Caco-2 (cell line): ENCODE measurements around the gene CREBL2. TPM values are rescaled to one million over a fixed set of nuclear protein-coding genes. Genes with fewer than 3 reads are reported as not detected.

ENCODE experiments used
- BruUV-seq: library from RNA; stranded (reverse); fragments of 400-500 nt; replicated peaks from 2 replicates; lab custom pipeline; 2021; lab: Mats Ljungman, UMichigan
- CTCF ChIA-PET: fragments of 300-600 bp; sonication (Branson Sonifier 250); formaldehyde crosslinking; loops from one replicate; lab custom pipeline; 2022; ENCODE audit warnings: antibody characterized with exemption; lab: Charles Lee
- POLR2A ChIA-PET: fragments of 300-600 bp; sonication (Branson Sonifier 250); formaldehyde crosslinking; loops from one replicate; lab custom pipeline; 2022; ENCODE audit warnings: antibody characterized with exemption; lab: Charles Lee
- DNase-seq, 2 experiments: peaks; one replicate each; pipeline versions ENCODE4 v3.0.0 to v3.0.0-alpha.2; 2020 to 2022
- H3K27me3 ChIP-seq: replicated peaks from 2 replicates; pipeline ENCODE4 v1.6.0; 2011; ENCODE audit warnings: low read length; ENCODE audit not compliant: control insufficient read depth, insufficient read depth
- H3K36me3 ChIP-seq: 2 replicates; pipeline ENCODE4 v1.5.1; 2011; ENCODE audit warnings: low read length; ENCODE audit not compliant: control insufficient read depth, insufficient read depth
- H3K4me1 ChIP-seq: fragments of 250-450 bp; sonication (Bioruptor Pico); 2 replicates; pipeline ENCODE4 v1.5.1; 2020; ENCODE audit warnings: mild to moderate bottlenecking
- H3K4me3 ChIP-seq: 2 replicates; pipeline ENCODE4 v1.5.1; 2011; ENCODE audit warnings: low read depth, mild to moderate bottlenecking, control low read depth, low read length
- H3K9me3 ChIP-seq: fragments of 250-450 bp; sonication (Bioruptor Pico); 2 replicates; pipeline ENCODE4 v1.5.1; 2020; ENCODE audit warnings: mild to moderate bottlenecking, moderate library complexity
- H3K27ac Mint-ChIP-seq: one replicate; pipeline ENCODE4 v1.8.0; 2022; ENCODE audit warnings: mixed read lengths; ENCODE audit not compliant: unreplicated experiment
- H3K27me3 Mint-ChIP-seq: one replicate; pipeline ENCODE4 v1.8.0; 2022; ENCODE audit warnings: mixed read lengths; ENCODE audit not compliant: insufficient read depth, unreplicated experiment
- H3K36me3 Mint-ChIP-seq: one replicate; pipeline ENCODE4 v1.8.0; 2022; ENCODE audit warnings: mild to moderate bottlenecking, mixed read lengths; ENCODE audit not compliant: insufficient read depth, unreplicated experiment
- H3K4me1 Mint-ChIP-seq: one replicate; pipeline ENCODE4 v1.8.0; 2022; ENCODE audit warnings: low read depth, mixed read lengths; ENCODE audit not compliant: unreplicated experiment
- H3K4me3 Mint-ChIP-seq: one replicate; pipeline ENCODE4 v1.8.0; 2022; ENCODE audit warnings: mild to moderate bottlenecking, moderate library complexity, mixed read lengths; ENCODE audit not compliant: unreplicated experiment
- H3K9me3 Mint-ChIP-seq: one replicate; pipeline ENCODE4 v1.8.0; 2022; ENCODE audit warnings: mixed read lengths; ENCODE audit not compliant: unreplicated experiment
- CTCF ChIP-seq, 2 experiments: fragments of 200-600 bp in 1 of 2; IDR thresholded peaks; 1 replicate in 1 of 2; 2 replicates in 1 of 2; pipeline versions ENCODE4 v1.5.1 to v1.8.0; 2011 to 2022; ENCODE audit warnings: antibody characterized with exemption in 1 of 2, control low read depth in 1 of 2, inconsistent platforms in 1 of 2, low read depth in 1 of 2, low read length in 1 of 2, mild to moderate bottlenecking in 1 of 2, moderate library complexity in 1 of 2; ENCODE audit not compliant: insufficient read depth in 1 of 2, severe bottlenecking in 1 of 2, unreplicated experiment in 1 of 2
- intact Hi-C: fragments of 100-400 bp; cut with micrococcal nuclease; formaldehyde crosslinking; loops from one replicate; pipeline ENCODE4 v1.10.0; 2022; ENCODE audit not compliant: unreplicated experiment
- total RNA-seq: library from RNA; stranded (reverse); gene quantifications from 2 replicates; pipeline ENCODE4 v1.2.3, GENCODE V29; 2022

Gene CREBL2
- total RNA-seq, 1 experiment from 2014 or later = 26.3 TPM

GRCh38 chr12:12682284-12682683, 70.6 kb downstream of the CREBL2 start:
- H3K9me3 ChIP-seq = no peaks in the 10 kb centered on the region
- Mint-ChIP-seq H3K4me3 (no peak overlapping the region), H3K4me1 (peaks cover 7% of the 10 kb centered on the region), H3K36me3 (no peaks in the 10 kb centered on the region), H3K9me3 (no peaks in the 10 kb centered on the region), H3K27ac (no peak overlapping the region), H3K27me3 (no peaks in the 10 kb centered on the region)
- H3K4me1 ChIP-seq = peaks cover 5% of the 10 kb centered on the region
- CTCF ChIA-PET = no interaction called here
- no peak overlapping the region for H3K4me3 ChIP-seq
- POLR2A ChIA-PET = interaction anchor here (0.6 kb wide), 1 partner anchor 198 kb away, joined by 4 read pairs; no protein-coding TSS in a partner anchor
- no peak for TF ChIP-seq CTCF (IDR thresholded peaks at IDR 0.05; ENCODE audit: insufficient read depth in 1 of 2, low read depth in 1 of 2, low read length in 1 of 2, severe bottlenecking in 1 of 2, unreplicated experiment in 1 of 2)
- no TSS peak for BruUV-seq
- intact Hi-C loops = no loop called here
- DNase-seq = no peak
- H3K36me3 ChIP-seq = no peaks in the 10 kb centered on the region
- H3K27me3 ChIP-seq = no peaks in the 10 kb centered on the region

- no peak overlapping the region for H3K27ac Mint-ChIP-seq
- DNase-seq = no peak
- Histone ChIP-seq H3K9me3 (no peaks in the 10 kb centered on the region), H3K4me1 (peaks cover 15% of the 10 kb centered on the region), H3K4me3 (no peak overlapping the region), H3K27me3 (no peaks in the 10 kb centered on the region), H3K36me3 (no peaks in the 10 kb centered on the region)
- H3K36me3 Mint-ChIP-seq = no peaks in the 10 kb centered on the region
- no peaks in the 10 kb centered on the region for H3K27me3 Mint-ChIP-seq
- no peaks in the 10 kb centered on the region for H3K9me3 Mint-ChIP-seq
- ChIA-PET CTCF (no interaction called here), POLR2A (no interaction called here)
- H3K4me1 Mint-ChIP-seq = peaks cover 16% of the 10 kb centered on the region
- intact Hi-C loops = no loop called here
- TF ChIP-seq CTCF (IDR thresholded peaks at IDR 0.05; ENCODE audit: insufficient read depth in 1 of 2, low read depth in 1 of 2, low read length in 1 of 2, severe bottlenecking in 1 of 2, unreplicated experiment in 1 of 2) = no peak
- no TSS peak for BruUV-seq
- H3K4me3 Mint-ChIP-seq = no peak overlapping the region
Measured at GRCh38 chr12:12683136-12683697, 71.5 kb downstream of the CREBL2 start.

GRCh38 chr12:12683725-12684124, 72.0 kb downstream of the CREBL2 start:
- H3K9me3 Mint-ChIP-seq = no peaks in the 10 kb centered on the region
- no peaks in the 10 kb centered on the region for H3K27me3 ChIP-seq
- H3K4me1 Mint-ChIP-seq = peaks cover 16% of the 10 kb centered on the region
- BruUV-seq = no TSS peak
- DNase-seq = no peak
- H3K27me3 Mint-ChIP-seq = no peaks in the 10 kb centered on the region
- no peak for TF ChIP-seq CTCF (IDR thresholded peaks at IDR 0.05; ENCODE audit: insufficient read depth in 1 of 2, low read depth in 1 of 2, low read length in 1 of 2, severe bottlenecking in 1 of 2, unreplicated experiment in 1 of 2)
- intact Hi-C loops = no loop called here
- no peaks in the 10 kb centered on the region for H3K36me3 ChIP-seq
- H3K36me3 Mint-ChIP-seq = no peaks in the 10 kb centered on the region
- ChIA-PET CTCF (no interaction called here), POLR2A (no interaction called here)
- no peak overlapping the region for H3K27ac Mint-ChIP-seq
- H3K4me3 Mint-ChIP-seq = no peak overlapping the region
- H3K4me3 ChIP-seq = no peak overlapping the region
- no peaks in the 10 kb centered on the region for H3K9me3 ChIP-seq
- peaks cover 20% of the 10 kb centered on the region for H3K4me1 ChIP-seq
